GM12878 (cell line): Measurements from ENCODE around the gene PJA2. TPM values are rescaled to one million over a fixed set of nuclear protein-coding genes. Genes with fewer than 3 reads are reported as not detected.

Experiments used
- ATAC-seq: fragments of 200-7000 bp; cut with Tn5 transposase; 3 replicates; pipeline ENCODE4 v1.9.1; 2020; ENCODE audit warnings: mild to moderate bottlenecking, moderate library complexity
- BruUV-seq: library from RNA; stranded (reverse); fragments of 400-500 nt; replicated peaks from 2 replicates; lab custom pipeline; 2021; lab: Mats Ljungman, UMichigan
- CTCF ChIA-PET: fragments of 300-600 bp; sonication (Branson Sonifier 250); formaldehyde crosslinking; extraction: SDS; loops from one replicate; lab custom pipeline; 2021; ENCODE audit warnings: inconsistent platforms; lab: Yijun Ruan, JAX
- POLR2A ChIA-PET: fragments of 350-600 bp; formaldehyde crosslinking; extraction: SDS; loops from one replicate; lab custom pipeline; 2021; ENCODE audit warnings: inconsistent platforms; lab: Charles Lee
- RAD21 ChIA-PET: fragments of 300-600 bp; sonication (Branson Sonifier 250); formaldehyde crosslinking; loops from one replicate; lab custom pipeline; 2023; ENCODE audit warnings: antibody characterized with exemption; ENCODE audit not compliant: unreplicated experiment; lab: Charles Lee
- SMC1A ChIA-PET: fragments of 300-600 bp; sonication (Branson Sonifier 250); formaldehyde crosslinking; loops from one replicate; lab custom pipeline; 2023; ENCODE audit not compliant: unreplicated experiment, uncharacterized antibody; lab: Charles Lee
- DNase-seq: peaks from one replicate; pipeline ENCODE4 v3.0.0-alpha.2; 2011; ENCODE audit warnings: low read depth, low spot score
- FAIRE-seq: peaks from 3 replicates; lab custom pipeline; 2011; peaks lifted over from hg19 to GRCh38; lab: Jason Lieb, UNC
- H2AFZ ChIP-seq: 2 replicates; pipeline ENCODE4 v1.6.0; 2011; ENCODE audit warnings: low read depth, low read length, control low read depth; ENCODE audit not compliant: control insufficient read depth
- H3K27ac ChIP-seq: 2 replicates; pipeline ENCODE4 v1.5.1; 2011; ENCODE audit warnings: control low read depth; ENCODE audit not compliant: control insufficient read depth, insufficient read depth
- H3K27me3 ChIP-seq, 2 experiments: replicated peaks in 1 of 2; 2 replicates each; pipeline versions ENCODE4 v1.6.0 to v1.6.1; 2011; ENCODE audit warnings: low read length in 1 of 2; ENCODE audit not compliant: control insufficient read depth in 2 of 2, insufficient read depth in 2 of 2
- H3K36me3 ChIP-seq, 2 experiments: 2 replicates each; pipeline ENCODE4 v1.5.1; 2011; ENCODE audit warnings: low read length in 1 of 2; ENCODE audit not compliant: control insufficient read depth in 2 of 2, insufficient read depth in 2 of 2
- H3K4me1 ChIP-seq: 2 replicates; pipeline ENCODE4 v1.6.1; 2011; ENCODE audit warnings: mild to moderate bottlenecking, low read length, moderate library complexity, mixed read lengths; ENCODE audit not compliant: control insufficient read depth, insufficient read depth
- H3K4me2 ChIP-seq: 2 replicates; pipeline ENCODE4 v1.6.0; 2011; ENCODE audit warnings: control low read depth; ENCODE audit not compliant: control insufficient read depth, insufficient read depth
- H3K4me3 ChIP-seq: fragments of 200-600 bp; sonication (generic); 2 replicates; pipeline ENCODE4 v1.5.1; 2016
- H3K79me2 ChIP-seq: 2 replicates; pipeline ENCODE4 v1.6.0; 2011; ENCODE audit warnings: low read length; ENCODE audit not compliant: control insufficient read depth, insufficient read depth
- H3K9ac ChIP-seq: 2 replicates; pipeline ENCODE4 v1.8.0; 2011; ENCODE audit warnings: low read length, control low read depth, mixed read lengths; ENCODE audit not compliant: control insufficient read depth, insufficient read depth
- H3K9me3 ChIP-seq: replicated peaks from 3 replicates; pipeline ENCODE4 v1.5.1; 2011; ENCODE audit warnings: mild to moderate bottlenecking, low read length; ENCODE audit not compliant: control insufficient read depth, insufficient read depth
- H4K20me1 ChIP-seq: 2 replicates; pipeline ENCODE4 v1.6.0; 2011; ENCODE audit not compliant: control insufficient read depth, insufficient read depth
- BHLHE40 ChIP-seq, 2 experiments: fragments of 450-650 bp in 1 of 2; IDR thresholded peaks; 2 replicates each; pipeline ENCODE4 v1.6.1; 2011 to 2017; ENCODE audit warnings: low read depth in 2 of 2, borderline replicate concordance in 1 of 2, improper control_type of control experiment in 1 of 2, low read length in 1 of 2, mild to moderate bottlenecking in 1 of 2
- DPF2 ChIP-seq: fragments of 450-650 bp; IDR thresholded peaks from 2 replicates; pipeline ENCODE4 v1.6.1; 2017; ENCODE audit warnings: mild to moderate bottlenecking
- EED ChIP-seq: sonication (generic); IDR thresholded peaks from 2 replicates; pipeline ENCODE4 v1.6.1; 2016; ENCODE audit warnings: antibody characterized with exemption, low read depth
- EP300 ChIP-seq, 2 experiments: fragments of 150-350 bp in 1 of 2; IDR thresholded peaks; 2 replicates each; pipeline ENCODE4 v1.6.1; 2011 to 2012; ENCODE audit warnings: low read depth in 2 of 2, low read length in 2 of 2, borderline replicate concordance in 1 of 2, improper control_type of control experiment in 1 of 2, inconsistent platforms in 1 of 2; ENCODE audit not compliant: control insufficient read depth in 1 of 2
- FOXM1 ChIP-seq: IDR thresholded peaks from 2 replicates; pipeline ENCODE4 v1.6.1; 2012; ENCODE audit warnings: low read depth, mild to moderate bottlenecking, inconsistent platforms, low read length, moderate library complexity
- GABPA ChIP-seq: IDR thresholded peaks from 2 replicates; pipeline ENCODE4 v1.6.1; 2014; ENCODE audit warnings: antibody characterized with exemption, low read depth, mild to moderate bottlenecking, inconsistent platforms
- IKZF1 ChIP-seq: fragments of 450-650 bp; conservative IDR thresholded peaks from 2 replicates; pipeline ENCODE4 v1.6.1; 2017; ENCODE audit warnings: antibody characterized with exemption, mild to moderate bottlenecking
- MLLT1 ChIP-seq: fragments of 450-650 bp; IDR thresholded peaks from 2 replicates; pipeline ENCODE4 v1.6.1; 2016; ENCODE audit warnings: mild to moderate bottlenecking
- SMARCA5 ChIP-seq: fragments of 450-650 bp; IDR thresholded peaks from 2 replicates; pipeline ENCODE4 v1.6.1; 2017; ENCODE audit warnings: mild to moderate bottlenecking
- TCF7 ChIP-seq: IDR thresholded peaks from 2 replicates; pipeline ENCODE4 v1.6.1; 2014; ENCODE audit warnings: antibody characterized with exemption, borderline replicate concordance
- USF1 ChIP-seq: IDR thresholded peaks from 2 replicates; pipeline ENCODE4 v1.6.1; 2011; ENCODE audit warnings: borderline replicate concordance, low read depth, mild to moderate bottlenecking, moderate library complexity, mixed read lengths, low read length; ENCODE audit not compliant: insufficient read depth; ENCODE audit errors: extremely low read length
- YY1 ChIP-seq: IDR thresholded peaks from 2 replicates; pipeline ENCODE4 v1.6.1; 2011; ENCODE audit warnings: low read depth, mild to moderate bottlenecking, low read length
- ZNF687 ChIP-seq: fragments of 450-650 bp; IDR thresholded peaks from 2 replicates; pipeline ENCODE4 v1.6.1; 2017; ENCODE audit warnings: mild to moderate bottlenecking, moderate library complexity
- WGBS: methylation state at CpG from one replicate; pipeline ENCODE4 v1.1.6; 2016; ENCODE audit warnings: low lambda C conversion rate; ENCODE audit not compliant: insufficient replicate concordance, insufficient coverage; ENCODE audit errors: missing lambda C conversion rate; 5-methylcytosine and 5-hydroxymethylcytosine counted together
- in situ Hi-C: fragments of 300-500 bp; cut with MboI; formaldehyde crosslinking; loops from 9 replicates; pipeline ENCODE4 v1.14.3; 2018; ENCODE audit warnings: mixed read lengths
- intact Hi-C: fragments of 100-400 bp; cut with micrococcal nuclease; formaldehyde crosslinking; loops from one replicate; pipeline ENCODE4 v1.14.2; 2022; ENCODE audit not compliant: unreplicated experiment
- polyA plus RNA-seq, 11 experiments: library from polyadenylated mRNA; depleted of rRNA in 4 of 11; unstranded in 6 of 11; stranded (reverse) in 5 of 11; fragments of >200 nt; fragmentation: Nextera tagmentation in 4 of 11; fragmentation: Illumina TruSeq in 1 of 11; extraction: Ambion mirVana in 4 of 11; extraction: Trizol in 1 of 11; gene quantifications; 1 replicate in 1 of 11; 2 replicates in 10 of 11; pipeline versions ENCODE4 v1.2.1 to v1.2.3, GENCODE V29; 2011 to 2016; ENCODE audit warnings: inconsistent platforms in 2 of 11, missing spikeins in 2 of 11, low read depth in 1 of 11
- total RNA-seq, 4 experiments: library from RNA; depleted of rRNA in 3 of 4; stranded (reverse); fragments of >200 nt in 3 of 4; fragmentation: Illumina TruSeq in 1 of 4; extraction: Trizol in 1 of 4; gene quantifications; 2 replicates each; pipeline versions ENCODE4 v1.2.1 to v1.2.3, GENCODE V29; 2013 to 2021

PJA2 gene
- total and polyA plus RNA-seq, 10 of the 15 experiments (the other 5 are each of a cell fraction or from before 2014, with no cell fraction given), result 27.8 to 93.4 (median 47.8) TPM

GRCh38 chr5:109324351-109324750, 85.4 kb downstream of the PJA2 start:
- Histone ChIP-seq H3K9me3 (no peaks in the 10 kb centered on the region), H3K4me3 (no peak overlapping the region), H4K20me1 (no peaks in the 10 kb centered on the region), H3K27ac (no peak overlapping the region), H3K79me2 (no peaks in the 10 kb centered on the region), H3K27me3 (no peaks in the 10 kb centered on the region), H3K4me2 (no peak overlapping the region), H3K9ac (no peak overlapping the region), H3K4me1 (no peaks in the 10 kb centered on the region), H2AFZ (no peak overlapping the region), H3K36me3 (no peaks in the 10 kb centered on the region)
- ChIA-PET RAD21 (no interaction called here), POLR2A (no interaction called here), SMC1A (no interaction called here), CTCF (interaction anchor here (1.1 kb wide), 1 partner anchor 9 kb away, joined by 3 read pairs; no protein-coding TSS in a partner anchor)
- in situ Hi-C loops (no loop called here), intact Hi-C loops (no loop called here)
- no peak for FAIRE-seq
- DNase-seq, result no peak
- no peak for ATAC-seq
- no TSS peak for BruUV-seq
- TF ChIP-seq GABPA (no peak), FOXM1 (no peak), IKZF1 (no peak), YY1 (no peak), EED (no peak), BHLHE40 (IDR thresholded peaks at IDR 0.05; ENCODE audit: borderline replicate concordance in 1 of 2, low read depth in 2 of 2, low read length in 1 of 2) (no peak), USF1 (no peak), MLLT1 (no peak), ZNF687 (no peak), EP300 (IDR thresholded peaks at IDR 0.05; ENCODE audit: borderline replicate concordance in 1 of 2, control insufficient read depth in 1 of 2, low read depth in 2 of 2, low read length in 2 of 2) (no peak), TCF7 (no peak), SMARCA5 (no peak), DPF2 (no peak)
- WGBS, result 92% methylated on average over 7 of the region's 7 CpGs
